ENCODE data around the gene PPP1R2.

PPP1R2 gene

DNA sequence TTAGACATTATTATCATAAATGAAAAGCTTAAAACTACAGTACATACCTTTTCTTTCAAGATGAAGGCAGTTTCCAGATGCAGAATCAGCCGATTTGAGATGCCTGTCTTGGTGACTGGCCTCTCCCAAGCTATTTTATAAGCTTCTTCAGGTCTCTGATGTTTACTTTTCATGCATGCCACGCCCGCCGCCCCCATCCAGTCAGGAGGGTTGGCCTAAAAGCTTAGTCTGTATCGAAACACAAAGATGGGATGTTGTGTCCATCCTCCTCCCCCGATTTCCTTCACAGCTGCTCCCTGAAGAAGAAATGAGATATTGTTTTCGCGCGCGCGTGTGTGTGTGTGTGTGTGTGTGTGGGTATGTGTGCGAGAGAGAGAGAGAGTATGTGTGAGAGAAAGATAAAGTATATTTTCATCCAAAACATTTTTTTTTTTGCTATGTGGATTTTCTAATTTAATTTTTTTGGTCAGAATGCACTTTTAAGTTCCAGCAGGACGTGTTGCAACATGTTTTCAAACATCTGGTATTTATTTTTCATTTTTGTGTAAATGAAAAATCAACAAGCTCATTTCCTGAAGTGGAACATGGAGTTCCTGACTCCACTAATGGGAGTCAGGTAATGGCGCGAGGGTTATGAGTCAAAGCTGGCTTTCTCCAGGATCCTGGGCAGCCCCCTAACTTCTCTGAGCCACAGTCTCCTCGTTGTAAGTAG is 40.9 kb upstream of the PPP1R2 start, which contains the start of gene APOD:
TSS of gene APOD (minus strand) at position 110 of the 712 bp plus-strand sequence. CDS start 4,479 bp downstream, outside the sequence.
- TF ChIP-seq, protein P1, sequence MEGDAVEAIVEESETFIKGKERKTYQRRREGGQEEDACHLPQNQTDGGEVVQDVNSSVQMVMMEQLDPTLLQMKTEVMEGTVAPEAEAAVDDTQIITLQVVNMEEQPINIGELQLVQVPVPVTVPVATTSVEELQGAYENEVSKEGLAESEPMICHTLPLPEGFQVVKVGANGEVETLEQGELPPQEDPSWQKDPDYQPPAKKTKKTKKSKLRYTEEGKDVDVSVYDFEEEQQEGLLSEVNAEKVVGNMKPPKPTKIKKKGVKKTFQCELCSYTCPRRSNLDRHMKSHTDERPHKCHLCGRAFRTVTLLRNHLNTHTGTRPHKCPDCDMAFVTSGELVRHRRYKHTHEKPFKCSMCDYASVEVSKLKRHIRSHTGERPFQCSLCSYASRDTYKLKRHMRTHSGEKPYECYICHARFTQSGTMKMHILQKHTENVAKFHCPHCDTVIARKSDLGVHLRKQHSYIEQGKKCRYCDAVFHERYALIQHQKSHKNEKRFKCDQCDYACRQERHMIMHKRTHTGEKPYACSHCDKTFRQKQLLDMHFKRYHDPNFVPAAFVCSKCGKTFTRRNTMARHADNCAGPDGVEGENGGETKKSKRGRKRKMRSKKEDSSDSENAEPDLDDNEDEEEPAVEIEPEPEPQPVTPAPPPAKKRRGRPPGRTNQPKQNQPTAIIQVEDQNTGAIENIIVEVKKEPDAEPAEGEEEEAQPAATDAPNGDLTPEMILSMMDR (IDR thresholded peaks at IDR 0.05; ENCODE audit: borderline replicate concordance, insufficient read depth, low read depth, low read length): no peak
- no peak within 1 kb of the TSS for H3K4me3 ChIP-seq (ENCODE audit: low read depth, low read length)

DNA sequence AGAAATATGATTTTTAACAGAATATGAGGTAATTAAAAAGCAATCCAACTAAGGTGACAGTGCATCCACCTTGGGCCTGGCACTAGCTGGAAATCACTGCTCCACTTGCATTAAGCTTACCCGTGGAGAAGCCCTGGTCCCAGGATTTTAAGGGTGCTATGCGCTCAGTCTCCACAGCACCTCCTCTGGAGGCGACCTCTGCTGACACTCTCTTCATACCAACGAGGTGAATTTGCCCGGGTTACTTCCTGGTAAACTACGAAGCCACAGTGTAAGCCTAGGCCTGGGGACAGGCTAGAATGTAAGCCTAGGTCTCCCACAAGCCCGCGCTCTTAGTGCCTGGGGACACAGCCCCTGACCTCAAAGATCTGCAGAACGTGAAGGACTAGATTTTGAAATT is 39.8 kb upstream of the PPP1R2 start:
- TF ChIP-seq, protein P1 (IDR thresholded peaks at IDR 0.05; ENCODE audit: borderline replicate concordance, insufficient read depth, low read depth, low read length): no peak
- H3K4me3 ChIP-seq (ENCODE audit: low read depth, low read length): no peak overlapping the region

DNA sequence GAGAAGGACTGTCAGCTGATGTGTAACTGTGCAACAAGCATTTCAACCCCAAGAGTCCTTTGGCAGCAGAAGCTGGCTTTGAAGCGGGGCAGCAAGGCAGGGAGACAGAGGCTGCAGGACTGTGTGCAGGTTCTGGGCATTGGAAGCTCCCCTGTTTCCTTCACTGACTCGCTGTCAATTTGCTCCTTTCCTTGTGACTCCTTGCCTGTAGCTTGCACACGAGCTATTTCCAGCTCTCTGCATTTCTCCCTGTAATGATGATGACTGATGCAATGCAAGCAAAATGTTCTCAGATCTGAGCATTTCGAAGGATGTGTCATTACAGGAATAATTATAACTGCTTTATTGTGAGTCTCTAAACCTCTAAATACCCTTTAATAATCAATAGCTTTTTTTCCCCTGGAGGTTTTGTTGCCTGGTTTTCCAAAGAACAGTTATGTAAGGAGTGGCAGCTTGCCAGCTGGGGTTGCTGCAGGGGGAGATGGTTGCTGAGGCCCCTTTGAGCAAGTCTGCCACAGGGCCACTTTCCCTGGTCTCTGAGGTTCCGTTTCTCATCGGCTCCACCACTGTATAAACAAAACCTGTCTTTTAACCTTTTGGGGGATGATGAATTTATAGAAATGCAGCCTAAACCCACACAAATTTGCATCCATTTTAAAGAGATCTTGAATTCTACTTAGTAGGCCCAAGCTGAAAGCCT is 37.8 kb upstream of the PPP1R2 start:
- TF ChIP-seq, protein P1 (IDR thresholded peaks at IDR 0.05; ENCODE audit: borderline replicate concordance, insufficient read depth, low read depth, low read length): no peak
- no peak overlapping the region for H3K4me3 ChIP-seq (ENCODE audit: low read depth, low read length)

DNA sequence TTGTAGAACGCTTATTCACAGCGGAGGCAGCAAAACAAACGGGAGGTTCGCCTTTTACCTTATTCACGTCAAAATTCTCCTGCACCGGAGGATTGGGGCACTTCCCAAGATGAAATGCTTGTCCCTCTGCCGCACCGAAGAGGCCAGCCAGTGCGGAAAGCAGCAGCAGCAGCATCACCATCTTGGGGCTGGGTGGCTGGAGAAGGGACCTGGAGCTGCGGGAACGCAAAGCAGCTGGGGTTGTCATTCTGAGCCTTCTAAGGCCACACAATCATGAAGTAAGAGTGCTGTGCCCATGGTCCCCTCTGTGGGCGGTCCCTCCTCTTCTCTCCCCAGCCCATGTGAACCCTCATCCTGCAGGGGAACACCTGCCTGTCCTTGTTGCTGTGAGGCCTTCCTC is 36.2 kb upstream of the PPP1R2 start:
- no peak overlapping the region for H3K4me3 ChIP-seq (ENCODE audit: low read depth, low read length)
- TF ChIP-seq, protein P1 (IDR thresholded peaks at IDR 0.05; ENCODE audit: borderline replicate concordance, insufficient read depth, low read depth, low read length): no peak

DNA sequence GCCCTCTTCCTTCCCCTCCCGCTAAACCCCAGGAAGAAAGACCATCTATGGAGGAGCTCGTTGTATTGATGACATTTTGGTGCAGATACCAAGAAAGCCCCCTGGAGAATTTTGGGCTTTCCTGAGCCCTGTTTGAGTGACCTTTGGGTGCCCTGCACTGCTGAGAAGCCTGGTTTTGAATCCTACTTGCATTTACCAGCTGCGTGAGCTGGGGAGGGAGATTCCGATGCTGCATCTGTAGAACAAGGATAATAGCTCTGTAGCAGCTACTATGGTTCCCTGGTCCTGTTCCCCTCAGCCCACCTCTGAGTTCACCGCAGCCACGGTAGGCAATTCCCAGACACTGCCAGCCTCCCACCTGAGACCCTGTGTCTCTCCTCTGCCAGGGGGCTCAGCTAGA is 35.4 kb upstream of the PPP1R2 start:
- TF ChIP-seq, protein P1 (IDR thresholded peaks at IDR 0.05; ENCODE audit: borderline replicate concordance, insufficient read depth, low read depth, low read length): no peak

DNA sequence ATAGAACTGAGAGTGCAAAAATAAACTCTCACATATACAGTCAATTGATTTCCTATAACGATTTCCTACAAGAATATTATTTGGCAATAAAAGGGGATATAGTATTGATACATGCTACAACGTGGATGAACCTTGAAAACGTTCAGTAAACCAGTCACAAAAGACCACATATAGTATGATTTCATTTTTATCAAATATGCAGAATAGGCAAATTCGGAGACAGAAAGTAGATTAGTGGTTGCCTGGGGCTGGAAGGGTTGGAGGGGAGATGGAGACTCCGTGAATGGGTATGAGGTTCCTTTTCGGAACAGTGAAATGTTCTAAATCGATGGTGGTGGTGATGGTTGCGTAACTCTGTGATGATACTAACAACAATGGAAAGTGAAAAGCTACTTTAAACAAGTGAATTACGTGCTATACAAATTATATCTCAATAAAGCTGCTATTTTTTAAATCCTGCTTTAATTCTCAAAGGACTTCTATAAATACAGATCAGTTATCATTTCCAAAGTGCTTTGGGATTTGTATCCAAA is 34.6 kb upstream of the PPP1R2 start:
- no peak overlapping the region for H3K4me3 ChIP-seq (ENCODE audit: low read depth, low read length)
- TF ChIP-seq, protein P1 (IDR thresholded peaks at IDR 0.05; ENCODE audit: borderline replicate concordance, insufficient read depth, low read depth, low read length): no peak

More for the DNA sequence above, 35.4 kb upstream of the PPP1R2 start:
- H3K4me3 ChIP-seq (ENCODE audit: low read depth, low read length): no peak overlapping the region

Measured in GM12875 (cell line).